Sigmoid colon (tissue), 4 donors: ENCODE data around the gene ADCY3.

Source experiments
- POLR2A ChIP-seq, 2 donors: fragments of 450-650 bp; IDR thresholded peaks; one replicate each; pipeline ENCODE4 v1.6.1; 2016; ENCODE audit warnings: antibody characterized with exemption in 2 of 2, mild to moderate bottlenecking in 2 of 2, moderate library complexity in 2 of 2
- POLR2AphosphoS5 ChIP-seq, 4 donors: sonication (generic); formaldehyde crosslinking; IDR thresholded peaks; one replicate each; pipeline ENCODE4 v1.6.1; 2017; ENCODE audit warnings: antibody characterized with exemption in 4 of 4
- TF ChIP-seq, protein P1 (sequence below), 4 experiments: fragments of 450-650 bp in 3 of 4; fragments of 200-600 bp in 1 of 4; IDR thresholded peaks; one replicate each; pipeline ENCODE4 v1.5.1; 2016 to 2019; ENCODE audit warnings: antibody characterized with exemption in 4 of 4, mild to moderate bottlenecking in 3 of 4, moderate library complexity in 2 of 4

GRCh38 chr2:24863641-24864040, 56.4 kb downstream of the ADCY3 start:
- no peak for TF ChIP-seq POLR2AphosphoS5 (IDR thresholded peaks at IDR 0.05)
- TF ChIP-seq, protein P1, sequence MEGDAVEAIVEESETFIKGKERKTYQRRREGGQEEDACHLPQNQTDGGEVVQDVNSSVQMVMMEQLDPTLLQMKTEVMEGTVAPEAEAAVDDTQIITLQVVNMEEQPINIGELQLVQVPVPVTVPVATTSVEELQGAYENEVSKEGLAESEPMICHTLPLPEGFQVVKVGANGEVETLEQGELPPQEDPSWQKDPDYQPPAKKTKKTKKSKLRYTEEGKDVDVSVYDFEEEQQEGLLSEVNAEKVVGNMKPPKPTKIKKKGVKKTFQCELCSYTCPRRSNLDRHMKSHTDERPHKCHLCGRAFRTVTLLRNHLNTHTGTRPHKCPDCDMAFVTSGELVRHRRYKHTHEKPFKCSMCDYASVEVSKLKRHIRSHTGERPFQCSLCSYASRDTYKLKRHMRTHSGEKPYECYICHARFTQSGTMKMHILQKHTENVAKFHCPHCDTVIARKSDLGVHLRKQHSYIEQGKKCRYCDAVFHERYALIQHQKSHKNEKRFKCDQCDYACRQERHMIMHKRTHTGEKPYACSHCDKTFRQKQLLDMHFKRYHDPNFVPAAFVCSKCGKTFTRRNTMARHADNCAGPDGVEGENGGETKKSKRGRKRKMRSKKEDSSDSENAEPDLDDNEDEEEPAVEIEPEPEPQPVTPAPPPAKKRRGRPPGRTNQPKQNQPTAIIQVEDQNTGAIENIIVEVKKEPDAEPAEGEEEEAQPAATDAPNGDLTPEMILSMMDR (IDR thresholded peaks at IDR 0.05): no peak
- no peak for TF ChIP-seq POLR2A (IDR thresholded peaks at IDR 0.05)
